GM12865 (cell line): ENCODE results near the gene GLIS1.

Experiments
- DNase-seq: peaks from one replicate; pipeline ENCODE4 v3.0.0; 2010; ENCODE audit warnings: low read depth
- H3K4me3 ChIP-seq: 2 replicates; pipeline ENCODE4 v1.5.1; 2011; ENCODE audit warnings: mild to moderate bottlenecking, low read depth, low read length, control low read depth
- TF ChIP-seq, protein P1 (sequence below): IDR thresholded peaks from 2 replicates; pipeline ENCODE4 v1.5.1; 2011; ENCODE audit warnings: low read length, control low read depth, low read depth, inconsistent platforms; ENCODE audit not compliant: insufficient read depth; ENCODE audit errors: missing control alignments

Gene GLIS1

DNA sequence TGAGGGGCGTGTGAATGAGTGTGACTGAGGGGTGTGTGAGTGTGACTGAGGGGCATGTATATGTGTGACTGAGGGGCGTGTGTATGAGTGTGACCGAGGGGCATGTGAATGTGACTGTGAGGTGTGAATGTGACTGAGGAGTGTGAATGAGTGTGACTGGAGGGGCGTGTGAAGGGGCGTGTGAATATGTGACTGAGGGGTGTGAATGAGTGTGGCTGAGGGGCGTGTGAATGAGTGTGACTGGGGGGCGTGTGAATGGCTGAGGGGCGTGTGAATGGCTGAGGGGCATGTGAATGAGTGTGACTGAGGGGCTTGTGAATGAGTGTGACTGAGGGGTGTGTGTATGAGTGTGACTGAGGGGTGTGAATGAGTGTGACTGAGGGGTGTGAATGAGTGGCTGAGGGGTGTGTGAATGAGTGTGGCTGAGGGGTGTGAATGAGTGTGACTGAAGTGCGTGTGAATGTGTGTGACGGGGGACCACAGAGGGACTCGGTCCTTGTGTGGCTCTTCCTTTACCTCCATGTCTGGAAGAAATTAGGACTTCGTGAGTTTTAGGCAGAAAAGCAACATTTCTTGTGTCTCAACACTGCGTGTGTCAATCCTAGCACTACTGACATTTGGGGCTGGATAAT is 105.8 kb downstream of the GLIS1 start:
- no peak overlapping the region for H3K4me3 ChIP-seq
- DNase-seq = no peak
- TF ChIP-seq, protein P1, sequence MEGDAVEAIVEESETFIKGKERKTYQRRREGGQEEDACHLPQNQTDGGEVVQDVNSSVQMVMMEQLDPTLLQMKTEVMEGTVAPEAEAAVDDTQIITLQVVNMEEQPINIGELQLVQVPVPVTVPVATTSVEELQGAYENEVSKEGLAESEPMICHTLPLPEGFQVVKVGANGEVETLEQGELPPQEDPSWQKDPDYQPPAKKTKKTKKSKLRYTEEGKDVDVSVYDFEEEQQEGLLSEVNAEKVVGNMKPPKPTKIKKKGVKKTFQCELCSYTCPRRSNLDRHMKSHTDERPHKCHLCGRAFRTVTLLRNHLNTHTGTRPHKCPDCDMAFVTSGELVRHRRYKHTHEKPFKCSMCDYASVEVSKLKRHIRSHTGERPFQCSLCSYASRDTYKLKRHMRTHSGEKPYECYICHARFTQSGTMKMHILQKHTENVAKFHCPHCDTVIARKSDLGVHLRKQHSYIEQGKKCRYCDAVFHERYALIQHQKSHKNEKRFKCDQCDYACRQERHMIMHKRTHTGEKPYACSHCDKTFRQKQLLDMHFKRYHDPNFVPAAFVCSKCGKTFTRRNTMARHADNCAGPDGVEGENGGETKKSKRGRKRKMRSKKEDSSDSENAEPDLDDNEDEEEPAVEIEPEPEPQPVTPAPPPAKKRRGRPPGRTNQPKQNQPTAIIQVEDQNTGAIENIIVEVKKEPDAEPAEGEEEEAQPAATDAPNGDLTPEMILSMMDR = no peak

DNA sequence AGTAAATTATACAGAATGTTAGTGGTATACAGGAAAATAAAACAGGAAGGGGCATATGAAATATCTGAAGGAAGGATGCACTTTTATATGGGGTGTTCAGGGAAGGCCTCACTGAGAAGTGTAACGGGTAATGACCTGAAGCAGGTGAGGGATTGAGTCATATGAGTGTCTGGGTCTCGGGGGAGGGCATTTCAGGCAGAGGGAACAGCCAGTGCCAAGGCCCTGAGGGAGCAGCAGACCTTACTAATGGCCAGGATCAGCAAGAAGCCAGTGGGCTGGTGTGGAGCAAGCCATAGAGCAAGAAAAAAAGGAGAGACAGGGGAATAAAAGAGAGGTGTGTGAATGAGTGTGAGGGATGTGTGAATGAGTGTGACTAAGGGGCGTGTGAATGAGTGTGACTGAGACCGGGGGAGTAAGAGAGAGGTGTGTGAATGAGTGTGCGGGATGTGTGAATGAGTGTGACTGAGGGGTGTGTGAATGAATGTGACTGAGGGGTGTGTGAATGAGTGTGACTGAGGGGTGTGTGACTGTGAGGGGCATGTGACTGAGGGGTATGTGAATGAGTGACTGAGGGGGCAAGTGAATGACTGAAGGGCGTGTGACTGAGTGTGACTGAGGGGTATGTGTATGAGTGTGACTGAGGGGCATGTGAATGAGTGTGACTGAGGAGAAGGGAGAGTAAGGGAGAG is 107.2 kb downstream of the GLIS1 start:
- TF ChIP-seq, protein P1 = no peak
- no peak overlapping the region for H3K4me3 ChIP-seq
- no peak for DNase-seq

DNA sequence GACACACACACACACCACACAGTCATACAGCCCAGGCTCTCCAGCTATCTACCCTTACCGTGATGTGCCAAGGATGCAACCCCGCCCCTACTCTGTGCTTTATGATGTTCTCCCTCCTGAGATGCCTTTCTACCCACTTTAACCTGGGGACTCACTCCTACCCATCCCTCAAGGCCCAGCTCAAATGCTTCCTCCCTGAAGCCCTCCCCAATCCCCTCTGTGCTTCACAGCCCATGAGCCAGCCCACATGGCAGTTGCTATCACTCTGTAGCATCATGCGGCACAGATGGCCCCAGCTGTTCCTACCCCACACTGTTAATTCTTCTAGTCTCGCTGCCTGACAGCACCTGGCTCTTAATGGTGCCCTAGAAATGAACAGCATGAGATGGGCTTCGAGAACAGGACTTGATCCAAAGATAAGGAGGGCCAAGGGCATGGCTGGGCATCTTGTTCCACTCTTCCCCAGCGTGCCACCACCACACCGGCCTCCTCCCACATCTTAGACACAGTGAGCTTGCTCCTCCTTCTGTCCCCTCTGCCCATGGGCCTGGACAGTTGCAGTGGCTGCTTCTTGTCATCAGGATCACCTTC is 109.8 kb downstream of the GLIS1 start:
- no peak for DNase-seq
- no peak overlapping the region for H3K4me3 ChIP-seq
- TF ChIP-seq, protein P1 = no peak

DNA sequence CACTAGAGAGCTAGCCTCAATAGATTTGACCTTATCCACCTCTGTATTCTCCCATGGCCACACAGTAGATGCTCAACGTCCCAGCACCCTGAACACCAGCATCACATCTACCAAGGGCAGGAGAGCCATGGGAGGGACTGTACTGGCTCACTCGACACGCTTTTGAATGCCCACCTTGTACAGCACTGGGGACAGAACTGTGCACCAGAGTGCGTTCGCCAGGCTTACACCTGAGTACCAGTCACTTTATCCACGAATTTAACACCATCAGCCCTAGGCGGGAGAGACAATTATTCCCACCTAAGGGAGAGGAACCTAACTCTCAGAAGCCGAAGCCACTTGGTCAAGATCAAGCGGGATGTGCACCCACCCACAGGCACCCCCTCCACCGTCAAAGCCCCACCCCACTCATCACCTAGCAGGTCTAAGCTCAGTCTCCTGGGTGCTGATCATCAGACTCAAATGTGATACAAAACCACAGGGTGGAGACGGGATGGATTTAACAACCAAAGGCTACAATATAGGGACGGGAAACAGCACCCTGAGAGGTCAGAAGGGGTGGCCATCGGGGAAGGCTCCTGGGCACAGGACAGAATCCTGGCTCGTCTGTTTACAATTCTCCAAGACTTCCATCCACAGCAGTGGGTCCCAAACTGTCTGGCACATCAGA is 110.5 kb downstream of the GLIS1 start:
- no peak for DNase-seq
- no peak overlapping the region for H3K4me3 ChIP-seq
- TF ChIP-seq, protein P1 = no peak

GRCh38 chr1:53627666-53628065 is 111.3 kb downstream of the GLIS1 start:
- no peak overlapping the region for H3K4me3 ChIP-seq
- no peak for DNase-seq
- TF ChIP-seq, protein P1 = no peak

GRCh38 chr1:53627031-53627430 is 111.9 kb downstream of the GLIS1 start:
- no peak for DNase-seq
- H3K4me3 ChIP-seq = no peak overlapping the region
- TF ChIP-seq, protein P1 = no peak
